H1 (cell line): ENCODE results near the gene ZFAND4. TPM values are rescaled to one million over a fixed set of nuclear protein-coding genes. Genes with fewer than 3 reads are reported as not detected.

Experiments used
- CTCF ChIA-PET: fragments of 300-600 bp; sonication (Branson Sonifier 250); formaldehyde crosslinking; loops from one replicate; lab custom pipeline; 2021; ENCODE audit not compliant: partially characterized antibody; lab: Charles Lee
- POLR2A ChIA-PET: fragments of 300-600 bp; sonication (Branson Sonifier 250); formaldehyde crosslinking; loops from one replicate; lab custom pipeline; 2021; ENCODE audit warnings: inconsistent platforms; ENCODE audit not compliant: partially characterized antibody; lab: Charles Lee
- DNase-seq, 2 experiments: peaks; one replicate each; pipeline versions ENCODE4 v3.0.0 to v3.0.0-alpha.2; 2010 to 2022; ENCODE audit warnings: low spot score in 2 of 2, low read depth in 1 of 2, mixed read lengths in 1 of 2
- FAIRE-seq: peaks from 2 replicates; lab custom pipeline; 2011; peaks lifted over from hg19 to GRCh38; lab: Jason Lieb, UNC
- H2AFZ ChIP-seq: 2 replicates; pipeline ENCODE4 v1.8.1; 2012; ENCODE audit warnings: low read length, inconsistent platforms
- H2AK5ac ChIP-seq: 2 replicates; pipeline ENCODE4 v1.6.1; 2013; ENCODE audit warnings: low read depth, low read length
- H2BK120ac ChIP-seq: replicated peaks from 2 replicates; pipeline ENCODE3; 2013; ENCODE audit warnings: low read depth, low read length, inconsistent platforms
- H2BK12ac ChIP-seq: 2 replicates; pipeline ENCODE4 v1.6.1; 2013; ENCODE audit warnings: low read depth, low read length
- H2BK15ac ChIP-seq: 2 replicates; pipeline ENCODE4 v1.6.1; 2013; ENCODE audit warnings: low read length
- H2BK20ac ChIP-seq: 2 replicates; pipeline ENCODE4 v1.6.1; 2013; ENCODE audit warnings: low read length
- H2BK5ac ChIP-seq: 2 replicates; pipeline ENCODE4 v1.6.1; 2013; ENCODE audit warnings: low read depth, low read length
- H3K14ac ChIP-seq: 2 replicates; pipeline ENCODE4 v1.6.1; 2013; ENCODE audit warnings: inconsistent platforms; ENCODE audit not compliant: insufficient read length
- H3K18ac ChIP-seq: 2 replicates; pipeline ENCODE4 v1.6.1; 2013; ENCODE audit warnings: low read length; ENCODE audit errors: extremely low read depth
- H3K23ac ChIP-seq: 2 replicates; pipeline ENCODE4 v1.6.1; 2013; ENCODE audit warnings: inconsistent platforms; ENCODE audit not compliant: insufficient read length
- H3K23me2 ChIP-seq: 2 replicates; pipeline ENCODE4 v1.6.1; 2013; ENCODE audit warnings: low read depth, low read length
- H3K27ac ChIP-seq: 2 replicates; pipeline ENCODE4 v1.6.1; 2011; ENCODE audit warnings: low read depth, low read length, inconsistent platforms
- H3K27me3 ChIP-seq, 4 experiments: replicated peaks in 1 of 4; 1 replicate in 1 of 4; 2 replicates in 3 of 4; pipeline versions ENCODE4 v1.6.1 to v1.8.1; 2011 to 2013; ENCODE audit warnings: low read length in 3 of 4, mild to moderate bottlenecking in 3 of 4, inconsistent platforms in 2 of 4, mixed read lengths in 2 of 4, moderate library complexity in 1 of 4; ENCODE audit not compliant: control insufficient read depth in 3 of 4, insufficient read depth in 3 of 4; ENCODE audit errors: extremely low read depth in 1 of 4
- H3K36me3 ChIP-seq, 4 experiments: 2 replicates each; pipeline versions ENCODE4 v1.6.1 to v1.8.1; 2011 to 2013; ENCODE audit warnings: mild to moderate bottlenecking in 4 of 4, low read length in 3 of 4, moderate library complexity in 2 of 4, control low read depth in 1 of 4, inconsistent platforms in 1 of 4; ENCODE audit not compliant: insufficient read depth in 4 of 4, control insufficient read depth in 2 of 4
- H3K4ac ChIP-seq: replicated peaks from 2 replicates; pipeline ENCODE3; 2013; ENCODE audit warnings: low read length, low read depth, mixed read lengths, inconsistent platforms; ENCODE audit not compliant: insufficient read length
- H3K4me1 ChIP-seq, 4 experiments: replicated peaks in 1 of 4; 1 replicate in 1 of 4; 2 replicates in 3 of 4; pipeline versions ENCODE4 v1.6.1 to v1.8.1; 2011 to 2013; ENCODE audit warnings: low read length in 3 of 4, inconsistent platforms in 2 of 4, mixed read lengths in 1 of 4; ENCODE audit not compliant: insufficient read depth in 4 of 4, control insufficient read depth in 3 of 4
- H3K4me2 ChIP-seq, 2 experiments: 2 replicates each; pipeline versions ENCODE4 v1.6.1 to v1.8.1; 2011 to 2013; ENCODE audit warnings: low read depth in 2 of 2, low read length in 2 of 2, control low read depth in 1 of 2, inconsistent platforms in 1 of 2, mild to moderate bottlenecking in 1 of 2; ENCODE audit not compliant: insufficient read depth in 1 of 2
- H3K4me3 ChIP-seq, 4 experiments: fragments of 200-600, 300-600 bp in 1 of 4; sonication (generic), shearing (Covaris generic), sonication (Bioruptor Twin) in 1 of 4; 2 replicates each; pipeline versions ENCODE4 v1.5.1 to v1.8.1; 2011 to 2016; ENCODE audit warnings: low read length in 4 of 4, low read depth in 3 of 4, control low read depth in 2 of 4, inconsistent platforms in 2 of 4, mild to moderate bottlenecking in 2 of 4, mixed read lengths in 1 of 4, moderate library complexity in 1 of 4; ENCODE audit not compliant: insufficient read depth in 2 of 4; ENCODE audit errors: extremely low read depth in 1 of 4
- H3K56ac ChIP-seq: replicated peaks from 2 replicates; pipeline ENCODE3; 2013; ENCODE audit warnings: low read depth, mild to moderate bottlenecking, mixed read lengths, low read length, inconsistent platforms; ENCODE audit not compliant: insufficient read length
- H3K79me1 ChIP-seq: 2 replicates; pipeline ENCODE4 v1.6.1; 2013; ENCODE audit warnings: low read depth, low read length, control low read depth
- H3K79me2 ChIP-seq, 2 experiments: 2 replicates each; pipeline versions ENCODE4 v1.6.1 to v1.8.1; 2012 to 2013; ENCODE audit warnings: low read length in 2 of 2, mild to moderate bottlenecking in 2 of 2, inconsistent platforms in 1 of 2; ENCODE audit not compliant: insufficient read depth in 2 of 2, control insufficient read depth in 1 of 2
- H3K9ac ChIP-seq, 4 experiments: replicated peaks in 1 of 4; 1 replicate in 1 of 4; 2 replicates in 3 of 4; pipeline versions ENCODE4 v1.6.1 to v1.8.1; 2011 to 2013; ENCODE audit warnings: low read depth in 3 of 4, low read length in 3 of 4, control low read depth in 2 of 4, mild to moderate bottlenecking in 2 of 4, moderate library complexity in 2 of 4, inconsistent platforms in 1 of 4; ENCODE audit errors: extremely low read depth in 1 of 4
- H3K9me3 ChIP-seq, 2 experiments: 2 replicates each; pipeline versions ENCODE4 v1.6.1 to v1.8.1; 2012 to 2013; ENCODE audit warnings: mild to moderate bottlenecking in 2 of 2, moderate library complexity in 2 of 2, control low read depth in 1 of 2, inconsistent platforms in 1 of 2, low read depth in 1 of 2, low read length in 1 of 2, mixed read lengths in 1 of 2; ENCODE audit not compliant: insufficient read depth in 2 of 2
- H4K20me1 ChIP-seq, 2 experiments: replicated peaks in 1 of 2; 2 replicates each; pipeline versions ENCODE3 to v1.8.1; 2011 to 2013; ENCODE audit warnings: inconsistent platforms in 2 of 2, low read length in 2 of 2, mild to moderate bottlenecking in 1 of 2; ENCODE audit not compliant: insufficient read depth in 2 of 2, control insufficient read depth in 1 of 2
- H4K5ac ChIP-seq: 2 replicates; pipeline ENCODE4 v1.6.1; 2013; ENCODE audit warnings: low read length, low read depth, mixed read lengths, inconsistent platforms; ENCODE audit not compliant: insufficient read length
- H4K8ac ChIP-seq: 2 replicates; pipeline ENCODE4 v1.8.0; 2013; ENCODE audit warnings: mild to moderate bottlenecking, moderate library complexity, low read length, inconsistent platforms; ENCODE audit not compliant: insufficient read depth; ENCODE audit errors: extremely low read depth
- H4K91ac ChIP-seq: replicated peaks from 2 replicates; pipeline ENCODE3; 2013; ENCODE audit warnings: low read length, mixed read lengths, inconsistent platforms; ENCODE audit not compliant: insufficient read length
- ASH2L ChIP-seq: fragments of 200-600, 300-600 bp; sonication (generic); IDR thresholded peaks from one replicate; pipeline ENCODE4 v1.7.1; 2017; ENCODE audit warnings: low read length
- ATF2 ChIP-seq: IDR thresholded peaks from 2 replicates; pipeline ENCODE4 v1.6.1; 2012; ENCODE audit warnings: low read length, inconsistent platforms
- CEBPB ChIP-seq: IDR thresholded peaks from 2 replicates; pipeline ENCODE4 v1.6.1; 2012; ENCODE audit warnings: low read depth, low read length
- NANOG ChIP-seq: IDR thresholded peaks from 2 replicates; pipeline ENCODE4 v1.6.1; 2011; ENCODE audit warnings: low read length, low read depth, mild to moderate bottlenecking, inconsistent platforms; ENCODE audit not compliant: insufficient read depth, poor library complexity, severe bottlenecking
- SIRT6 ChIP-seq: IDR thresholded peaks from one replicate; pipeline ENCODE4 v1.7.1; 2012; ENCODE audit warnings: low read length, inconsistent platforms
- WGBS, 2 experiments: shearing (Covaris generic) in 1 of 2; methylation state at CpG; one replicate each; pipeline versions ENCODE4 v1.1.6 to v1.1.7; 2013 to 2015; ENCODE audit warnings: low lambda C conversion rate in 2 of 2, mixed read lengths in 2 of 2, inconsistent platforms in 1 of 2, low coverage in 1 of 2, missing lambda C conversion rate in 1 of 2; ENCODE audit not compliant: insufficient replicate concordance in 2 of 2, insufficient coverage in 1 of 2, insufficient read length in 1 of 2; ENCODE audit errors: extremely low coverage in 1 of 2, missing lambda C conversion rate in 1 of 2; 5-methylcytosine and 5-hydroxymethylcytosine counted together
- polyA plus RNA-seq, 7 experiments: library from polyadenylated mRNA; depleted of rRNA in 3 of 7; stranded (reverse) in 5 of 7; unstranded in 2 of 7; fragments of >200 nt in 5 of 7; fragments of 200-250 nt in 2 of 7; gene quantifications; 1 replicate in 5 of 7; 2 replicates in 1 of 7; 4 replicates in 1 of 7; pipeline versions ENCODE4 v1.2.1 to v1.2.3, GENCODE V29; 2011 to 2013; ENCODE audit warnings: missing spikeins in 2 of 7, mixed read lengths in 2 of 7
- total RNA-seq: library from RNA; stranded (reverse); fragmentation: NEBNext Ultra II Directional; extraction: Animal tissue kit (Norgen Biotek cat#: 25700); gene quantifications from 2 replicates; pipeline ENCODE4 v1.2.1, GENCODE V29; 2021

ZFAND4 gene
- total and polyA plus RNA-seq, 2 of the 8 experiments (the other 6 are each of a cell fraction or from before 2014, with no cell fraction given): 2.8 to 17.8 TPM

GRCh38 chr10:45640941-45641340, 31.6 kb downstream of the ZFAND4 start:
- CTCF ChIA-PET: no interaction called here
- no peak overlapping the region for H3K4me3 ChIP-seq
- H3K79me2 ChIP-seq: no peaks in the 10 kb centered on the region
- TF ChIP-seq SIRT6: no peak
- no peak for TF ChIP-seq ASH2L
- no peak for TF ChIP-seq NANOG
- no peak for TF ChIP-seq ATF2
- no peak for TF ChIP-seq CEBPB
- TF ChIP-seq, all 59 proteins: peak for 0
- Histone ChIP-seq H3K56ac (no peak overlapping the region), H2BK120ac (no peak overlapping the region), H3K23ac (no peak overlapping the region), H3K27me3 (no peaks in the 10 kb centered on the region), H3K79me1 (no peaks in the 10 kb centered on the region), H3K4ac (no peak overlapping the region), H2BK5ac (no peak overlapping the region), H2BK12ac (no peak overlapping the region), H3K14ac (no peak overlapping the region), H4K8ac (no peak overlapping the region), H3K4me2 (no peak overlapping the region), H3K4me1 (no peaks in the 10 kb centered on the region), H3K23me2 (no peaks in the 10 kb centered on the region), H2BK20ac (no peak overlapping the region), H3K9me3 (no peaks in the 10 kb centered on the region), H2AFZ (no peak overlapping the region), H3K18ac (no peak overlapping the region), H3K9ac (no peak overlapping the region), H4K5ac (no peak overlapping the region), H3K27ac (no peak overlapping the region), H4K91ac (no peak overlapping the region), H2AK5ac (no peak overlapping the region), H3K36me3 (no peaks in the 10 kb centered on the region; a peak in 2 of 8 replicates), H4K20me1 (peaks cover 0 to 1% of the 10 kb centered on the region in 2 experiments), H2BK15ac (no peak overlapping the region)
- DNase-seq (no peak), FAIRE-seq (no peak)
- WGBS, 2 experiments: 92% methylated on average over 4 of the region's 4 CpGs; no CpG with 5 or more reads in 1 of the 2 experiments
- POLR2A ChIA-PET: no interaction called here
